Measurements from ENCODE around the gene PTMS. TPM values are rescaled to one million over a fixed set of nuclear protein-coding genes. Genes with fewer than 3 reads are reported as not detected.

PTMS gene
- total RNA-seq, 1 experiment from 2014 or later: 422 TPM

GRCh38 chr12:6809056-6809455 lies 42.9 kb downstream of the PTMS start:
- H3K9me3 ChIP-seq (ENCODE audit: control insufficient read depth, low read depth, low read length): no peaks in the 10 kb centered on the region
- Mint-ChIP-seq H3K4me1 (peaks cover 19 to 25% of the 10 kb centered on the region in 2 experiments), H3K27ac (peak overlapping the region in 1 of 3 experiments; percentile 15; a peak in 2 of 7 replicates), H3K36me3 (ENCODE audit: insufficient read depth in 1 of 3, low read depth in 3 of 3) (peaks cover 0 to 2% (median 2%) of the 10 kb centered on the region in 3 experiments; a peak in 4 of 7 replicates), H3K4me3 (no peak overlapping the region; a peak in 1 of 5 replicates), H3K27me3 (ENCODE audit: low read depth) (peaks cover 31% of the 10 kb centered on the region), H3K9me3 (peaks cover 2% of the 10 kb centered on the region in 2 experiments; a peak in 3 of 5 replicates)
- no peak overlapping the region for H2BK15ac ChIP-seq (ENCODE audit: low read depth, low read length)
- no peak overlapping the region for H2BK120ac ChIP-seq (ENCODE audit: low read depth, low read length, poor library complexity, severe bottlenecking)
- no peak overlapping the region for H3K4ac ChIP-seq (ENCODE audit: low read depth, low read length)
- WGBS (ENCODE audit: extremely low coverage, insufficient read length, low lambda C conversion rate): no CpG with 5 or more reads among the region's 10 CpGs
- H3K27ac ChIP-seq (ENCODE audit: insufficient read length, low read depth, low read length): no peak overlapping the region
- no peaks in the 10 kb centered on the region for H3K23me2 ChIP-seq (ENCODE audit: insufficient read length, low read depth, low read length, poor library complexity, severe bottlenecking)
- H4K91ac ChIP-seq (ENCODE audit: insufficient read length, low read depth, low read length): no peak overlapping the region
- H3K56ac ChIP-seq (ENCODE audit: insufficient read length, low read depth, low read length): no peak overlapping the region
- H3T11ph ChIP-seq (ENCODE audit: low read length): no peak overlapping the region
- no peak overlapping the region for H2BK5ac ChIP-seq (ENCODE audit: insufficient read length, low read length)
- peak; percentile 33 for DNase-seq
- no peak overlapping the region for H3K4me2 ChIP-seq (ENCODE audit: insufficient read depth, insufficient read length, low read length)
- H2BK20ac ChIP-seq (ENCODE audit: low read depth, low read length, poor library complexity, severe bottlenecking): no peak overlapping the region
- H4K8ac ChIP-seq (replicated peaks; ENCODE audit: insufficient read length, low read depth, low read length): no peak overlapping the region
- TF ChIP-seq CTCF (conservative IDR thresholded peaks at IDR 0.05): no peak
- no peaks in the 10 kb centered on the region for H4K20me1 ChIP-seq (ENCODE audit: control insufficient read depth, insufficient read depth, insufficient read length)
- peak overlapping the region; percentile 55; the same call in 1 of the 2 replicates for H3K14ac ChIP-seq (ENCODE audit: insufficient read depth, low read length)
- H2BK12ac ChIP-seq (ENCODE audit: insufficient read length, low read depth, low read length): no peak overlapping the region
- H2AFZ ChIP-seq (ENCODE audit: low read length): no peak overlapping the region
- no peak overlapping the region for H4K5ac ChIP-seq (ENCODE audit: insufficient read length, low read depth, low read length)
- no peak overlapping the region for H3K23ac ChIP-seq (ENCODE audit: insufficient read length, low read depth, low read length)
- H3K18ac ChIP-seq (ENCODE audit: insufficient read length, low read depth, low read length): no peak overlapping the region
- H3K79me2 ChIP-seq (ENCODE audit: insufficient read depth, low read length): no peaks in the 10 kb centered on the region; the same call in 1 of the 2 replicates
- H3K9ac ChIP-seq (ENCODE audit: extremely low read depth, insufficient read length, low read length): no peak overlapping the region
- H3K4me1 ChIP-seq (ENCODE audit: insufficient read depth, low read length): peaks cover 2% of the 10 kb centered on the region; the same call in 1 of the 2 replicates
- no peaks in the 10 kb centered on the region for H3K79me1 ChIP-seq (ENCODE audit: insufficient read depth, low read depth, low read length, poor library complexity, severe bottlenecking)
- H3K27me3 ChIP-seq (ENCODE audit: insufficient read depth, low read length): no peaks in the 10 kb centered on the region
- H2AK5ac ChIP-seq (ENCODE audit: insufficient read length, low read length): no peak overlapping the region
